Mesothelial cell of epicardium (in vitro differentiated cells): ENCODE data around the gene FER. TPM values are rescaled to one million over a fixed set of nuclear protein-coding genes. Genes with fewer than 3 reads are reported as not detected.

Experiments used
- DNase-seq, 2 experiments: peaks; one replicate each; pipeline ENCODE4 v3.0.0; 2021; ENCODE audit warnings: low spot score in 2 of 2; ENCODE audit not compliant: unreplicated experiment in 2 of 2
- H3K27ac Mint-ChIP-seq: 2 replicates; pipeline ENCODE4 v1.8.0; 2021; ENCODE audit warnings: mixed read lengths
- H3K27me3 Mint-ChIP-seq: 2 replicates; pipeline ENCODE4 v1.8.0; 2021; ENCODE audit warnings: low read depth, mixed read lengths
- H3K36me3 Mint-ChIP-seq: 2 replicates; pipeline ENCODE4 v1.8.0; 2021; ENCODE audit warnings: mixed read lengths
- H3K4me1 Mint-ChIP-seq: 2 replicates; pipeline ENCODE4 v1.8.0; 2021; ENCODE audit warnings: mixed read lengths
- H3K4me3 Mint-ChIP-seq: 2 replicates; pipeline ENCODE4 v1.8.0; 2021; ENCODE audit warnings: mild to moderate bottlenecking, moderate library complexity, mixed read lengths
- H3K9me3 Mint-ChIP-seq: 2 replicates; pipeline ENCODE4 v1.8.0; 2021; ENCODE audit warnings: mixed read lengths
- total RNA-seq: library from RNA; stranded (reverse); gene quantifications from 3 replicates; pipeline ENCODE4 v1.2.1, GENCODE V29; 2021
- TF ChIP-seq, protein P1 (sequence below): fragments of 200-600 bp; sonication (generic); IDR thresholded peaks from one replicate; pipeline ENCODE4 v1.5.0; 2021; ENCODE audit warnings: antibody characterized with exemption; ENCODE audit not compliant: unreplicated experiment

The FER gene
- total RNA-seq, 1 donor from 2014 or later: 44.3 TPM

DNA sequence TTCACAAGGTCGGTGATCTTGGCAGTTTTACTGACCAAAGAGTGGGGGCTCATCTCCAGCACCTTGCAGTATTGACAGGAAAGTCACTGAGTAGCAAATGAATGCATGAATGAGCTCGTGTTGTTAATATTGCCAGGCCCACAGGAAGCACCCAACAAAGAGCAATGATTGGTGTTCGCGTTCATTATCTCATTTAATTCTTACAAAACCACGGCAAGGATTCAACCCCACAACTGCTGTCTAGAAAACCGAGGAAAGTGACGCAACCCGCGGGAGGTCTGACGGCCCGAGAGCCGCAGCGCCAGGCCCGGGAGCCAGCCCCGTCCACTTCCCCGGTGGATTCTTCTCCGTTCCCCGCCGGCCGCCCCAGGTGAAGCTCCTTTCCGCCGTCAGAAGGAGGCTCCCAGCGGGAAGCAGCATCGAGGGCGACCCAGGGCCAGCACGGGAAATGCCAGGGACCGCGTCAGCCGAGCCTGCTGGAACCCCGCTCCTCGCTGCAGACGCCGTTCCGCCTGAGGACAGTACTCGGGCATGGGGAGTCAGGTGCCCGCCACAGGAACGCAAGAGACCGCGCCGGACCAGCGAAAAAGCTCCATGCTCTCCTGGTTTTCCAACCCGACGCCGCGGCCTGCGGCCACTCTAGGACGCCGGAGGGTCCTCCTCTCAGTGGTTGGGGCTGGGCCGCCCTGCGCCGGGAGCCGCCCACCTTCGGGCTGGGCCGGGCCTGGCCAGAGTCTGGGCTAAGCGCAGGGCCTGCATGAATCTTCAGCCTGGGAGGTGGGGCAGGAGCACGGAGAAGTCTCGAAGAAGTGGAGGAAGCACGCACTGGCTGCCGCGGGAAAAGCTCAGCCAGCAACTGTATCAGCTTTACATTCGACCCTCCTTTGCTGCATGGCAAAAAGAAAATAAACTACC lies 19.8 kb upstream of the FER start:
- Mint-ChIP-seq H3K4me1 (peaks cover 31% of the 10 kb centered on the region), H3K27me3 (no peaks in the 10 kb centered on the region), H3K9me3 (no peaks in the 10 kb centered on the region), H3K4me3 (peak overlapping the region; percentile 75), H3K27ac (peak overlapping the region; percentile 94), H3K36me3 (no peaks in the 10 kb centered on the region)
- TF ChIP-seq, protein P1, sequence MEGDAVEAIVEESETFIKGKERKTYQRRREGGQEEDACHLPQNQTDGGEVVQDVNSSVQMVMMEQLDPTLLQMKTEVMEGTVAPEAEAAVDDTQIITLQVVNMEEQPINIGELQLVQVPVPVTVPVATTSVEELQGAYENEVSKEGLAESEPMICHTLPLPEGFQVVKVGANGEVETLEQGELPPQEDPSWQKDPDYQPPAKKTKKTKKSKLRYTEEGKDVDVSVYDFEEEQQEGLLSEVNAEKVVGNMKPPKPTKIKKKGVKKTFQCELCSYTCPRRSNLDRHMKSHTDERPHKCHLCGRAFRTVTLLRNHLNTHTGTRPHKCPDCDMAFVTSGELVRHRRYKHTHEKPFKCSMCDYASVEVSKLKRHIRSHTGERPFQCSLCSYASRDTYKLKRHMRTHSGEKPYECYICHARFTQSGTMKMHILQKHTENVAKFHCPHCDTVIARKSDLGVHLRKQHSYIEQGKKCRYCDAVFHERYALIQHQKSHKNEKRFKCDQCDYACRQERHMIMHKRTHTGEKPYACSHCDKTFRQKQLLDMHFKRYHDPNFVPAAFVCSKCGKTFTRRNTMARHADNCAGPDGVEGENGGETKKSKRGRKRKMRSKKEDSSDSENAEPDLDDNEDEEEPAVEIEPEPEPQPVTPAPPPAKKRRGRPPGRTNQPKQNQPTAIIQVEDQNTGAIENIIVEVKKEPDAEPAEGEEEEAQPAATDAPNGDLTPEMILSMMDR: no peak
- DNase-seq: peak; percentile 73 to 89

DNA sequence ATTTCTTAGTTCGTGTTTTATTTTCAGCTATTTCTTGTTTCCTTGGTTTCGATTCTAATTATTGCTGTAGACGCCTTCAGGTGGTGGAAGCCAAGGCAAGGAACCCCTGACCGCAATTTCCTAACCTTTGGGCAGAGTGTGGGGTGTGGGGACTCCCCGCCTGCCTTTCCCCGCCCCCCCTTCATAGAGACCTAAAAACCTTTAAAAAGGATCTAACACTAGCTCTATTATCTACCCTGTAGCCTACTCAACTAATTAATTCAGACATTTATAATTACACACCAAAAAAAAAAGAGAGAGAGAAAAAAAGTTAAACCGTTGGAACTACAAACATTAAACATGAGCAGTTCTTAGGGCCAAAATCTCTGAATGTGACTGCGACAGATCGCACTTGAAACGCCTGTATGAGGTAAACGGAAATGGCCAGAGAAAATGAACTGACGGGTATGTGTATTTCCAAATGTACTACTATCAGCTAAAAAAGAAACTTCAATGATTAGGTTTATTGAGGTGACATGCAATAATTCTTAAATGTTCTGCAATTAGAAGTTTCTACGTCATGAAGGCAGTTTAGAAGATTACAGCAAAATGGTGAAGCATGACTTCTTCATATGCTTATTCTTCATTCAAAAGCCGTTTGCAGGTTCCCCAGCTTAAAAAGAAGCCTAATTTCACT lies 19.0 kb upstream of the FER start:
- Mint-ChIP-seq H3K9me3 (no peaks in the 10 kb centered on the region), H3K27ac (peak overlapping the region; percentile 94), H3K27me3 (no peaks in the 10 kb centered on the region), H3K4me1 (peaks cover 31% of the 10 kb centered on the region), H3K4me3 (peak overlapping the region; percentile 75), H3K36me3 (no peaks in the 10 kb centered on the region)
- DNase-seq: no peak
- TF ChIP-seq, protein P1: no peak

DNA sequence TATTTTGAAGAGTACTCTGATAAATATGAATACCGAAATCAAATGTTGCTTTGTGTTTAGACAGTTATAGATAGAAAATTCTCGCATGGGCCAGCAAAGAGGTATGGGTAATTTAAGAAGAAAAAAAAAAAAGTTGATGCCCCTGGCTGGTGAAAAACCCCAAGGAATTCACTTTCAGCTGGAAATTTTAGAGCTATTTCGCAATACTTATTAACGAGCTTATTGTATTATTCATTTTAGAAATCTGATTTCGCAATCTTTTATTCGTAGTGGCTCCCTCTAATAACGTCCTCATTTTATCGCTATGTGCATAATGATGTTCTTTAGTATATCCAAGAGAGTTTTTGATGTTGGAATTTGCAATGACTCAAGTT lies 18.5 kb upstream of the FER start:
- DNase-seq: no peak
- Mint-ChIP-seq H3K4me1 (peaks cover 31% of the 10 kb centered on the region), H3K27ac (no peak overlapping the region), H3K36me3 (no peaks in the 10 kb centered on the region), H3K9me3 (no peaks in the 10 kb centered on the region), H3K4me3 (no peak overlapping the region), H3K27me3 (no peaks in the 10 kb centered on the region)
- TF ChIP-seq, protein P1: no peak

DNA sequence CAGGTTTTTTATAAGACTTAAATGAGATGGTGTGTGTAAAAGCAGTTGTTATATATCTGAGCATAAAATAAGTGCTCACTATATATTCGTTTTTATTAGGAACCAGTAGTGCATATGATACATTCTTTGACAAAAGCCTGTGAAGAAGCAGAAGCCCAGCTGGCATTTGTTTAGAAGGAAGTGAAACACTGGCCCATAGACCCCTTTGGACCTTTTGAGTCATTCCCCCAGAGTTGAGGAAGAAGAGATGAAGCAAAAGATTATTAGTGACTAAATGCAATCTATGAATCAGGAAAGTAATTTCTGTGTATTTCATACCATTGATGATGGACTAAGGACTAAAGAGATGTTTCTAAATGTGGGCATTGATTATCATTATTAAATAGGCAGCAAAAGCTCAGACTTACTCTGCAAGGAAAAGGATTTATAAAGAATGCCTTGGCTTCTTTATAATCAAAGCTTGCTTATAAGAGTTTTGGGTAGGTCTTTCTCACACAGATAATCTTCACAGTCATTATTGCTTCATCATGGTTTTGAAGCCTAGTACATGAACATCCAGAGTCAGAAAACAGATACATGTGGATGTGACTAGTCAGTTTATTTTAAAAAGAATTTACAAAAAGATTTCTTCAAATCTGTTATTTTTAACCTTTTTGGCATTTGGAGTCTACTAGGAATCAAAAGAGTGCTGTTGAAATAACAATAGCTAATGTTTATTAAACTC lies 16.9 kb upstream of the FER start:
- Mint-ChIP-seq H3K27ac (no peak overlapping the region), H3K4me1 (peaks cover 29% of the 10 kb centered on the region), H3K4me3 (no peak overlapping the region), H3K27me3 (no peaks in the 10 kb centered on the region), H3K9me3 (no peaks in the 10 kb centered on the region), H3K36me3 (no peaks in the 10 kb centered on the region)
- TF ChIP-seq, protein P1: no peak
- DNase-seq: no peak

DNA sequence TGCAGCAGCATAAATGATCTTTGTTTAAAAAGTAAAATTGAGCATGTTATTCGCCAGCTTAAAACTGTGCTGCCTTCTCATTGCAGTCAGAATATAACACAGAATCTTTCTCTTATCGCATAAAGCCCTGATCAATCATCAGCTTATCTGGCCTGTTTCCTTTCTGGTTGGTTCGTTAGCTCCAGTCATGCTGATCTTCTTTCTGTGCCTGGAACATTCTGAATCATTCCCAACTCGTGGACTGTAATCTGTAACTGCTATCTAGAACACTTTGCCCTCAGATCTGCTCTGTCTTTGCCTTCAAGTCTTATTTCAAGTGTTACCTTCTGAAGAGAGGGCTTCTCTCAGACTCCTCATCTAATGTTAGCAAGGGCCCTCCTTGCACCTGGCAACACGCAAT lies 11.9 kb upstream of the FER start:
- Mint-ChIP-seq H3K9me3 (no peaks in the 10 kb centered on the region), H3K36me3 (no peaks in the 10 kb centered on the region), H3K4me3 (no peak overlapping the region), H3K4me1 (peaks cover 12% of the 10 kb centered on the region), H3K27ac (peak overlapping the region; percentile 44), H3K27me3 (no peaks in the 10 kb centered on the region)
- DNase-seq: no peak
- TF ChIP-seq, protein P1: no peak
